Urinary bladder (tissue), 4 donors: Measurements from ENCODE around the gene BHLHE40. TPM values are rescaled to one million over a fixed set of nuclear protein-coding genes. Genes with fewer than 3 reads are reported as not detected.
A peak's percentile ranks its signal among the peaks of the same experiment; 100 is the strongest.

Source experiments
- DNase-seq: peaks from one replicate; pipeline ENCODE4 v3.0.0-alpha.2; 2015; ENCODE audit errors: extremely low spot score
- H3K27ac ChIP-seq: one replicate; pipeline ENCODE4 v1.5.1; 2013; ENCODE audit warnings: low read depth, mild to moderate bottlenecking, moderate library complexity
- H3K36me3 ChIP-seq: one replicate; pipeline ENCODE4 v1.6.1; 2013; ENCODE audit warnings: mild to moderate bottlenecking, moderate library complexity; ENCODE audit not compliant: insufficient read depth
- H3K4me1 ChIP-seq: one replicate; pipeline ENCODE4 v1.6.1; 2013; ENCODE audit warnings: mild to moderate bottlenecking, moderate library complexity; ENCODE audit not compliant: insufficient read depth
- H3K4me3 ChIP-seq: one replicate; pipeline ENCODE4 v1.5.1; 2013; ENCODE audit warnings: low read depth, low read length
- WGBS: extraction: QIAGEN DNeasy Blood & Tissue Kit; methylation state at CpG from one replicate; pipeline ENCODE4 v1.1.7; 2013; 5-methylcytosine and 5-hydroxymethylcytosine counted together
- polyA plus RNA-seq: library from polyadenylated mRNA; stranded (reverse); fragments of 200-250 nt; gene quantifications from one replicate; pipeline ENCODE4 v1.2.3, GENCODE V29; 2013
- total RNA-seq: library from RNA; depleted of rRNA; stranded (reverse); fragments of >200 nt; gene quantifications from one replicate; pipeline ENCODE4 v1.2.3, GENCODE V29; 2014
- donor health status: healthy with polysubstance abuse.
- donor health status: healthy.

Gene BHLHE40
- total and polyA plus RNA-seq, 2 donors, result 35.7 to 57.4 TPM

- no peak overlapping the region for H3K27ac ChIP-seq
- no peak for DNase-seq
- WGBS, result 87% methylated on average over 6 of the region's 6 CpGs
- no peak overlapping the region for H3K4me3 ChIP-seq
- H3K36me3 ChIP-seq, result no peaks in the 10 kb centered on the region
- H3K4me1 ChIP-seq, result no peaks in the 10 kb centered on the region
Observed at GRCh38 chr3:5007873-5008272, 28.6 kb downstream of the BHLHE40 start.

DNA sequence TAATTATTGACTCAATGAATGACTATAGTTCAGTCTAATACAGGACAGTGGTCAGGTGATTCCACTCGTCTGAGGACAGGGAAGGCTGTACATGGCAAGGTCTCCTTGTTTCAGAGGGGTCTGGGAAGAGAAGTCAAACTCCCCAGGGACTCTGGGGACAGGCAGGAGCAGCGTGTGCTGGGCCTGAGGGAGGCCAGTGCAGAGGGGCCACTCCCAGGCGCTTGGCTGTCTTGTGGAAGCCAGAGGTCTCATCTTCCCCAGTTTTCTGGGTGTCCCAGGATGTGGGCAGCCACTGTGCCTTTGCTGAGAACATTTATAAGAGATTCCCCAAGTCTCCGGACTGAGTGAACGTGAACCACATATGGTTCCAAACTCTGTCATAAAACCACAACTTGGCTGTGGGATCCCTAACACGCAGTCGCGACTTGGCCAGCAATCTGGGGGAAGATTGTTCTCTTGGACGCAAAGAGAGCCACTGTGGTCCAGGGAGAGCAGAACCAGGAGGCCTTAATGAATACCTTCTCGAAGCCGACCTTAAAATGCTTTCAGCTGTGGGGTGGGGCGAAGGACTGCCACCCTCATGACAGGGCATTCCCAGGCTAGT lies 30.4 kb downstream of the BHLHE40 start:
- H3K27ac ChIP-seq, result no peak overlapping the region
- WGBS, result 73% methylated on average over 12 of the region's 12 CpGs

DNA sequence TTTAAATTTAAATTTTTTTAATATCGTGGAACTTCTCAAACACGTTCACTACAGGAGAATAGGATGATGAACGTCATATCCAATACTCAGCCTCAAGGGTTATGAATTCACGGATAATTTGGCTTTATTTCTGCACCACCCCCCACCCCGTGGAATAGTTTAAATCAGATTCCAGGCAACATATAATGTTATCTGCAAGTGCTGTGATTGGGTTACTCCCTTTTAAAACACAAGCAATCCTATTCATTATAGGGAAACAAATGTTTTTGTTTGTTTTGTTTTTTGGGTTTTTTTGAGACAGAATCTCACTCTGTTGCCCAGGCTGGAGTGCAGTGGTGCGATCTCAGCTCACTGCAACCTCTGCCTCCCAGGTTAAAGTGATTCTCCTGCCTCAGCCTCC lies 30.9 kb downstream of the BHLHE40 start:
- 89% methylated on average over 6 of the region's 6 CpGs for WGBS
- no peaks in the 10 kb centered on the region for H3K36me3 ChIP-seq
- H3K4me1 ChIP-seq, result no peaks in the 10 kb centered on the region
- no peak for DNase-seq
- no peak overlapping the region for H3K27ac ChIP-seq
- H3K4me3 ChIP-seq, result no peak overlapping the region

More for the DNA sequence above, 30.4 kb downstream of the BHLHE40 start:
- DNase-seq, result no peak
- Histone ChIP-seq H3K4me1 (no peaks in the 10 kb centered on the region), H3K36me3 (no peaks in the 10 kb centered on the region), H3K4me3 (no peak overlapping the region)

GRCh38 chr3:5010706-5011554 lies 31.7 kb downstream of the BHLHE40 start:
- H3K36me3 ChIP-seq, result no peaks in the 10 kb centered on the region
- H3K4me3 ChIP-seq, result no peak overlapping the region
- 90% methylated on average over 7 of the region's 7 CpGs for WGBS
- no peak overlapping the region for H3K27ac ChIP-seq
- no peaks in the 10 kb centered on the region for H3K4me1 ChIP-seq
- no peak for DNase-seq

GRCh38 chr3:5011555-5012256 lies 32.5 kb downstream of the BHLHE40 start:
- Histone ChIP-seq H3K27ac (no peak overlapping the region), H3K36me3 (no peaks in the 10 kb centered on the region), H3K4me3 (no peak overlapping the region), H3K4me1 (no peaks in the 10 kb centered on the region)
- DNase-seq, result no peak
- WGBS, result 73% methylated on average over 14 of the region's 14 CpGs

DNA sequence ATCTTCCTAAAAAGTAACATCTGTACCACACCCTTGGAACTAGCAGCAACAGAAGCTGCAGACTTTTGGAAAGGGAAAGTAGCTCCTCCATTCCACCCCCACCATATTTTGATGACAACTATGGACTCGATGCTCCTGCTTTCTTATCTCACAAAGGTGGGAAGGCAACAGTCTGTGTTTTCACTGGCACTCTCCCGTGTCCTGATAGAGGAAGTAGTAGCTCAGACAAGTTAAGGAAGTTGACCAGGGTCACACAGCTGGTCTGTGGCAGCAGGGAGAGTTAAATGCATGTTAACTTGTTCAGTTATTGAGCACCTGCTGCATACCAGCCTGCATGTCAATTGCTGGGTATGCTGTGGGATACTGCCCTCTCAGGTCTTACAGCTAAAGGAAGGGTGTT lies 33.1 kb downstream of the BHLHE40 start:
- Histone ChIP-seq H3K36me3 (no peaks in the 10 kb centered on the region), H3K4me3 (no peak overlapping the region), H3K27ac (no peak overlapping the region), H3K4me1 (no peaks in the 10 kb centered on the region)
- WGBS, result 54% methylated on average over 2 of the region's 2 CpGs
- DNase-seq, result no peak

GRCh38 chr3:5013021-5013906 lies 34.0 kb downstream of the BHLHE40 start:
- H3K27ac ChIP-seq, result no peak overlapping the region
- H3K4me3 ChIP-seq, result no peak overlapping the region
- H3K36me3 ChIP-seq, result no peaks in the 10 kb centered on the region
- no peak for DNase-seq
- H3K4me1 ChIP-seq, result no peaks in the 10 kb centered on the region
- WGBS, result 87% methylated on average over 5 of the region's 5 CpGs

- no peaks in the 10 kb centered on the region for H3K4me1 ChIP-seq
- 72% methylated on average over 7 of the region's 7 CpGs for WGBS
- H3K27ac ChIP-seq, result no peak overlapping the region
Observed at GRCh38 chr3:5014391-5014790, 35.2 kb downstream of the BHLHE40 start.

DNA sequence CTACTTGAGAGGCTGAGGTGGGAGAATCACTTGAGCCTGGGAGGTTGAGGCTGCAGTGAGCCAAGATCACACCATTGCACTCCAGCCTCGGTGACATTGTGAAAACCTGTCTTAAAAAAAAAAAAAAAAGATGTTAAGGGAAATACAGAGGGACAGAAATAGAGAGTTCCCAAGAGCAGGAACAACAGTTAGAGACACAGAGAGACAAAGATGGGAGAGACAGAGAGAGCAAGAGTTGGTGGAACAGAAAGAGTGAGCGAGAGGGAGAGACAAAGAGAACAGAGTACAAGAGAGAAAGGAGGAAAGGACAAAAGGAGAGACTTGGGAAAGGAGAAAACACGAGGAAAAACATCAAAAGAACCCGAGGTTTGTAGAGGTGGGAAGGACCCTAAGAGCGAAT lies 35.8 kb downstream of the BHLHE40 start:
- no peak for DNase-seq
- Histone ChIP-seq H3K4me3 (no peak overlapping the region), H3K27ac (no peak overlapping the region), H3K36me3 (no peaks in the 10 kb centered on the region), H3K4me1 (no peaks in the 10 kb centered on the region)
- WGBS, result 92% methylated on average over 5 of the region's 5 CpGs

More at GRCh38 chr3:5014391-5014790, 35.2 kb downstream of the BHLHE40 start:
- DNase-seq, result no peak
- Histone ChIP-seq H3K4me3 (no peak overlapping the region), H3K36me3 (no peaks in the 10 kb centered on the region)

- Histone ChIP-seq H3K4me3 (no peak overlapping the region), H3K36me3 (no peaks in the 10 kb centered on the region), H3K27ac (no peak overlapping the region), H3K4me1 (no peaks in the 10 kb centered on the region)
- 67% methylated on average over 11 of the region's 11 CpGs for WGBS
- no peak for DNase-seq
Observed at GRCh38 chr3:5016211-5017161, 37.2 kb downstream of the BHLHE40 start.

GRCh38 chr3:5017925-5018531 lies 38.8 kb downstream of the BHLHE40 start:
- H3K27ac ChIP-seq, result peak overlapping the region; percentile 61
- 60% methylated on average over 8 of the region's 8 CpGs for WGBS
- H3K4me1 ChIP-seq, result no peaks in the 10 kb centered on the region
- H3K36me3 ChIP-seq, result no peaks in the 10 kb centered on the region
- H3K4me3 ChIP-seq, result no peak overlapping the region
- no peak for DNase-seq
